GM23248 (cell line): ENCODE results near the gene ITPKB. TPM values are rescaled to one million over a fixed set of nuclear protein-coding genes. Genes with fewer than 3 reads are reported as not detected.
A peak's percentile ranks its signal among the peaks of the same experiment; 100 is the strongest.

Experiments used
- DNase-seq: peaks from one replicate; pipeline ENCODE4 v3.0.0-alpha.2; 2015
- H2AFZ ChIP-seq: fragments of 200-600 bp; sonication (generic); 2 replicates; pipeline ENCODE4 v1.6.1; 2016; ENCODE audit warnings: antibody characterized with exemption
- H3F3A ChIP-seq: fragments of 200-600 bp; sonication (generic); 2 replicates; pipeline ENCODE4 v1.6.1; 2016; ENCODE audit warnings: mild to moderate bottlenecking, antibody characterized with exemption, mixed run types; ENCODE audit not compliant: insufficient read depth
- H3K27ac ChIP-seq: fragments of 200-600 bp; sonication (generic); 2 replicates; pipeline ENCODE4 v1.5.1; 2016; ENCODE audit warnings: mild to moderate bottlenecking
- H3K27me3 ChIP-seq: fragments of 200-600 bp; sonication (generic); replicated peaks from 2 replicates; pipeline ENCODE4 v1.6.1; 2016; ENCODE audit warnings: mild to moderate bottlenecking; ENCODE audit not compliant: insufficient read depth
- H3K36me3 ChIP-seq: fragments of 200-600 bp; sonication (generic); 2 replicates; pipeline ENCODE4 v1.6.1; 2016; ENCODE audit warnings: low read depth, mild to moderate bottlenecking
- H3K4me1 ChIP-seq: fragments of 200-600 bp; sonication (generic); 2 replicates; pipeline ENCODE4 v1.6.1; 2016; ENCODE audit warnings: mild to moderate bottlenecking; ENCODE audit not compliant: insufficient read depth
- H3K4me2 ChIP-seq: fragments of 200-600 bp; sonication (generic); one replicate; pipeline ENCODE4 v1.6.1; 2016; ENCODE audit warnings: mild to moderate bottlenecking; ENCODE audit not compliant: unreplicated experiment
- H3K4me3 ChIP-seq: fragments of 200-600 bp; sonication (generic); 2 replicates; pipeline ENCODE4 v1.5.1; 2016; ENCODE audit warnings: mild to moderate bottlenecking
- H3K79me2 ChIP-seq: fragments of 200-600 bp; sonication (generic); 2 replicates; pipeline ENCODE4 v1.6.1; 2016; ENCODE audit warnings: mild to moderate bottlenecking; ENCODE audit not compliant: insufficient read depth
- H3K9ac ChIP-seq: fragments of 200-600 bp; sonication (generic); 2 replicates; pipeline ENCODE4 v1.6.1; 2016; ENCODE audit warnings: mild to moderate bottlenecking
- H3K9me2 ChIP-seq: fragments of 200-600 bp; sonication (generic); 2 replicates; pipeline ENCODE4 v1.6.1; 2016; ENCODE audit warnings: mixed run types, mild to moderate bottlenecking, moderate library complexity; ENCODE audit not compliant: insufficient read depth
- H3K9me3 ChIP-seq: fragments of 200-600 bp; sonication (generic); one replicate; pipeline ENCODE4 v1.6.1; 2017; ENCODE audit warnings: low read depth
- H4K20me1 ChIP-seq: fragments of 200-600 bp; sonication (generic); 2 replicates; pipeline ENCODE4 v1.6.0; 2016; ENCODE audit not compliant: insufficient read depth
- EZH2 ChIP-seq: fragments of 200-600 bp; sonication (generic); IDR thresholded peaks from 2 replicates; pipeline ENCODE4 v1.6.1; 2018; ENCODE audit warnings: antibody characterized with exemption, mild to moderate bottlenecking; ENCODE audit not compliant: insufficient read depth, poor library complexity, severe bottlenecking
- EZH2phosphoT487 ChIP-seq: fragments of 200-600 bp; sonication (generic); IDR thresholded peaks from 2 replicates; pipeline ENCODE4 v1.6.1; 2018; ENCODE audit warnings: antibody characterized with exemption, moderate library complexity, mild to moderate bottlenecking, low read depth; ENCODE audit not compliant: insufficient read depth
- WGBS, 2 experiments: methylation state at CpG; one replicate each; pipeline ENCODE4 v1.1.6; 2015 to 2017; ENCODE audit warnings: low lambda C conversion rate in 2 of 2, low coverage in 1 of 2; ENCODE audit errors: missing lambda C conversion rate in 2 of 2; 5-methylcytosine and 5-hydroxymethylcytosine counted together
- in situ Hi-C: fragments of 300-500 bp; cut with MboI; formaldehyde crosslinking; loops from 2 replicates; pipeline ENCODE4 v1.15.0; 2020
- polyA plus RNA-seq: library from polyadenylated mRNA; unstranded; fragments of >200 nt; fragmentation: Nextera tagmentation; extraction: Ambion mirVana; gene quantifications from 2 replicates; pipeline ENCODE4 v1.2.1, GENCODE V29; 2016
- total RNA-seq: library from RNA; depleted of rRNA; stranded (reverse); fragments of >200 nt; shearing (Covaris generic); gene quantifications from 2 replicates; pipeline ENCODE4 v1.2.3, GENCODE V29; 2014

Gene ITPKB
- total and polyA plus RNA-seq, 2 experiments from 2014 or later: 0.26 to 0.86 TPM

- TF ChIP-seq EZH2: no peak
- TF ChIP-seq EZH2phosphoT487: no peak
- H3K4me3 ChIP-seq: no peak overlapping the region
- no peaks in the 10 kb centered on the region for H3K27me3 ChIP-seq
- peaks cover 8% of the 10 kb centered on the region for H3K4me1 ChIP-seq
- H3K9me3 ChIP-seq: no peaks in the 10 kb centered on the region
- no peak overlapping the region for H3K4me2 ChIP-seq
- no peak overlapping the region for H2AFZ ChIP-seq
- in situ Hi-C loops: no loop called here
- H3K27ac ChIP-seq: no peak overlapping the region
- WGBS, 2 experiments: 68 to 69% methylated on average over 6 to 7 of the region's 7 CpGs
- no peaks in the 10 kb centered on the region for H3K9me2 ChIP-seq
- H3K36me3 ChIP-seq: no peaks in the 10 kb centered on the region
- H3K79me2 ChIP-seq: no peaks in the 10 kb centered on the region
- H3F3A ChIP-seq: peaks cover 5% of the 10 kb centered on the region; the same call in 1 of the 2 replicates
- peak; percentile 3 for DNase-seq
- H4K20me1 ChIP-seq: no peaks in the 10 kb centered on the region
- no peak overlapping the region for H3K9ac ChIP-seq
Observed at GRCh38 chr1:226762988-226763904, 24.2 kb upstream of the ITPKB start.

- no peak overlapping the region for H3K4me3 ChIP-seq
- no peaks in the 10 kb centered on the region for H3K36me3 ChIP-seq
- H3K9me3 ChIP-seq: no peaks in the 10 kb centered on the region
- 84 to 87% methylated on average over 4 of the region's 4 CpGs for whole genome bisulfite sequencing, 2 experiments
- no peak overlapping the region for H3K9ac ChIP-seq
- H3K27ac ChIP-seq: no peak overlapping the region
- no peaks in the 10 kb centered on the region; the same call in 1 of the 2 replicates for H3K27me3 ChIP-seq
- no peaks in the 10 kb centered on the region for H3K9me2 ChIP-seq
- no peak overlapping the region for H2AFZ ChIP-seq
- TF ChIP-seq EZH2phosphoT487 (no peak), EZH2 (no peak)
- peaks cover 8% of the 10 kb centered on the region for H3K4me1 ChIP-seq
- no peak overlapping the region for H3K4me2 ChIP-seq
- DNase-seq: no peak
- no peaks in the 10 kb centered on the region for H4K20me1 ChIP-seq
- no peaks in the 10 kb centered on the region for H3K79me2 ChIP-seq
- peaks cover 5% of the 10 kb centered on the region; the same call in 1 of the 2 replicates for H3F3A ChIP-seq
- in situ Hi-C loops: no loop called here
Observed at GRCh38 chr1:226762055-226762454, 23.0 kb upstream of the ITPKB start.

GRCh38 chr1:226761322-226761721 is 22.2 kb upstream of the ITPKB start:
- Histone ChIP-seq H3K4me2 (no peak overlapping the region), H4K20me1 (no peaks in the 10 kb centered on the region), H3K27ac (no peak overlapping the region), H3K4me1 (peaks cover 8% of the 10 kb centered on the region), H3K9me2 (no peaks in the 10 kb centered on the region), H3F3A (peaks cover 5% of the 10 kb centered on the region; the same call in 1 of the 2 replicates), H3K9me3 (no peaks in the 10 kb centered on the region), H3K4me3 (no peak overlapping the region), H3K36me3 (no peaks in the 10 kb centered on the region), H2AFZ (no peak overlapping the region), H3K9ac (no peak overlapping the region), H3K79me2 (no peaks in the 10 kb centered on the region), H3K27me3 (no peaks in the 10 kb centered on the region; the same call in 1 of the 2 replicates)
- WGBS, 2 experiments: 0% methylated on average over 1 of the region's 1 CpG
- TF ChIP-seq EZH2phosphoT487 (no peak), EZH2 (no peak)
- DNase-seq: peak; percentile 37
- in situ Hi-C loops: no loop called here

GRCh38 chr1:226754793-226755533 is 15.9 kb upstream of the ITPKB start:
- H3K27ac ChIP-seq: no peak overlapping the region
- H3K4me2 ChIP-seq: no peak overlapping the region
- no peaks in the 10 kb centered on the region for H3K36me3 ChIP-seq
- no peaks in the 10 kb centered on the region for H4K20me1 ChIP-seq
- no peak for TF ChIP-seq EZH2
- no peak for TF ChIP-seq EZH2phosphoT487
- H3K79me2 ChIP-seq: no peaks in the 10 kb centered on the region
- H3K9me3 ChIP-seq: no peaks in the 10 kb centered on the region
- H3K4me1 ChIP-seq: no peaks in the 10 kb centered on the region
- no peaks in the 10 kb centered on the region for H3F3A ChIP-seq
- no peak overlapping the region for H2AFZ ChIP-seq
- H3K27me3 ChIP-seq: peaks cover 6% of the 10 kb centered on the region; the same call in 1 of the 2 replicates
- H3K4me3 ChIP-seq: no peak overlapping the region
- 83 to 86% methylated on average over 9 of the region's 9 CpGs for WGBS, 2 experiments
- in situ Hi-C loops: no loop called here
- H3K9ac ChIP-seq: no peak overlapping the region
- H3K9me2 ChIP-seq: no peaks in the 10 kb centered on the region
- DNase-seq: no peak
